Measurements from ENCODE around the gene SENP2.

SENP2 gene

GRCh38 chr3:185586686-185587039 lies 568 bp downstream of the SENP2 start:
- H3K4me3 ChIP-seq (ENCODE audit: low read depth, low read length): peak overlapping the region; percentile 96
- no peak for TF ChIP-seq CTCF (IDR thresholded peaks at IDR 0.05; ENCODE audit: low read depth, low read length)

- no peak for TF ChIP-seq CTCF (IDR thresholded peaks at IDR 0.05; ENCODE audit: low read depth, low read length)
Observed at GRCh38 chr3:185594073-185594472, 8.0 kb downstream of the SENP2 start.

DNA sequence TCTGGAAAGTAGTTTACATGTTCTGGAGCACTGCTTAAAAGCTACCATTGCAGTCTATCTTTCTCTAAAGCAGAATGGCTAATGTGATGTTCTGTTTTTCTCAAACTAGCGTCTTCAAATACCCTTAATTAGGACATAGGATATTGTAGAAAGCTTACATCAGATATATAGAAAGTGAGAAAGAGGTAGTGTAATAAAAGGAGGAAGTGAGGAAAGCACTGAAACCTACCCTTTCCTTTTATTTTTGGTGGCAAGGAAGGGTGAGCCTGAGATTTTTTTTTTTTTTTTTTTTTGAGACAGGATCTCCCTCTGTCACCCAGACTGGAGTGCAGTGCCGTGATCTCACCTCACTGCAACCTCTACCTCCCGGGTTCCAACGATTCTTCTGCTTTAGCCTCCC lies 9.4 kb downstream of the SENP2 start:
- no peak overlapping the region for H3K4me3 ChIP-seq (ENCODE audit: low read depth, low read length)
- no peak for TF ChIP-seq CTCF (IDR thresholded peaks at IDR 0.05; ENCODE audit: low read depth, low read length)

More at GRCh38 chr3:185594073-185594472, 8.0 kb downstream of the SENP2 start:
- no peak overlapping the region for H3K4me3 ChIP-seq (ENCODE audit: low read depth, low read length)

GRCh38 chr3:185605566-185605965 lies 19.5 kb downstream of the SENP2 start:
- TF ChIP-seq CTCF (IDR thresholded peaks at IDR 0.05; ENCODE audit: low read depth, low read length): no peak
- no peak overlapping the region for H3K4me3 ChIP-seq (ENCODE audit: low read depth, low read length)

GRCh38 chr3:185606196-185606595 lies 20.1 kb downstream of the SENP2 start:
- no peak for TF ChIP-seq CTCF (IDR thresholded peaks at IDR 0.05; ENCODE audit: low read depth, low read length)
- H3K4me3 ChIP-seq (ENCODE audit: low read depth, low read length): no peak overlapping the region

- no peak for TF ChIP-seq CTCF (IDR thresholded peaks at IDR 0.05; ENCODE audit: low read depth, low read length)
- no peak overlapping the region for H3K4me3 ChIP-seq (ENCODE audit: low read depth, low read length)
Observed at GRCh38 chr3:185613016-185613415, 26.9 kb downstream of the SENP2 start.

- H3K4me3 ChIP-seq (ENCODE audit: low read depth, low read length): no peak overlapping the region
- no peak for TF ChIP-seq CTCF (IDR thresholded peaks at IDR 0.05; ENCODE audit: low read depth, low read length)
Observed at GRCh38 chr3:185623939-185624665, 38.0 kb downstream of the SENP2 start.
